HG03064 (cell line): ENCODE results near the gene C4A.
"Not testable (repeated sequence)": the region's sequence is repeated elsewhere in the genome, so short reads cannot be mapped to it uniquely, and the experiment has no call there.

Experiments used
- ATAC-seq: cut with Tn5 transposase; IDR thresholded peaks from one replicate; pipeline ENCODE4 v1.9.1; 2021; ENCODE audit warnings: low read depth; ENCODE audit not compliant: unreplicated experiment

Gene C4A

GRCh38 chr6:31981744-31982143 lies at the start of gene C4A:
C4A (plus strand) TSS chr6:31982057; CDS start chr6:31982108, 51 bp downstream.
- ATAC-seq = not testable (repeated sequence)

GRCh38 chr6:31932137-31932536 lies 49.7 kb upstream of the C4A start:
- not testable (repeated sequence) for ATAC-seq

- ATAC-seq = no peak
These were observed 48.3 kb upstream of the C4A start for GRCh38 chr6:31933537-31933936.

GRCh38 chr6:31935021-31935420 lies 46.8 kb upstream of the C4A start:
- no peak for ATAC-seq

GRCh38 chr6:31935823-31936222 lies 46.0 kb upstream of the C4A start:
- ATAC-seq = no peak

GRCh38 chr6:31940256-31940664 lies 41.6 kb upstream of the C4A start:
- ATAC-seq = no peak

- no peak for ATAC-seq
These were observed 38.1 kb upstream of the C4A start for GRCh38 chr6:31943742-31944141.

GRCh38 chr6:31945154-31945506 lies 36.7 kb upstream of the C4A start:
- no peak for ATAC-seq

- ATAC-seq = no peak
These were observed 36.1 kb upstream of the C4A start, which contains the start of gene CFB for GRCh38 chr6:31945507-31946369. CFB (plus strand) TSS chr6:31946095; CDS start chr6:31946222, 127 bp downstream.

- no peak for ATAC-seq
These were observed 35.4 kb upstream of the C4A start for GRCh38 chr6:31946370-31946885.

- ATAC-seq = no peak
These were observed 34.7 kb upstream of the C4A start for GRCh38 chr6:31947070-31947675.

GRCh38 chr6:31947864-31948263 lies 34.0 kb upstream of the C4A start:
- no peak for ATAC-seq

- ATAC-seq = no peak
These were observed 33.6 kb upstream of the C4A start for GRCh38 chr6:31948306-31948705.

GRCh38 chr6:31948753-31949413 lies 33.0 kb upstream of the C4A start:
- ATAC-seq = no peak

- no peak for ATAC-seq
These were observed 31.8 kb upstream of the C4A start for GRCh38 chr6:31949926-31950548.

- no peak for ATAC-seq
These were observed 29.6 kb upstream of the C4A start for GRCh38 chr6:31952140-31952805.

- ATAC-seq = no peak
These were observed 29.0 kb upstream of the C4A start for GRCh38 chr6:31952890-31953289.

GRCh38 chr6:31954511-31954910 lies 27.3 kb upstream of the C4A start:
- no peak for ATAC-seq

- ATAC-seq = no peak
These were observed 25.1 kb upstream of the C4A start for GRCh38 chr6:31956796-31957195.

- peak; percentile 4 for ATAC-seq
These were observed 23.5 kb upstream of the C4A start for GRCh38 chr6:31958412-31958740.
